B cell (primary cell): ENCODE measurements around the gene VPS33A.
"Not testable (repeated sequence)": the region's sequence is repeated elsewhere in the genome, so short reads cannot be mapped to it uniquely, and the experiment has no call there.

Source experiments
- EZH2 ChIP-seq: IDR thresholded peaks from 2 replicates; pipeline ENCODE4 v1.6.1; 2012; ENCODE audit warnings: borderline replicate concordance, low read depth, mild to moderate bottlenecking, moderate library complexity, low read length; ENCODE audit not compliant: insufficient read depth, poor library complexity, severe bottlenecking
- TF ChIP-seq, protein P1 (sequence below): fragments of 200-600 bp; IDR thresholded peaks from one replicate; pipeline ENCODE4 v1.8.0; 2022; ENCODE audit warnings: antibody characterized with exemption, mild to moderate bottlenecking

DNA sequence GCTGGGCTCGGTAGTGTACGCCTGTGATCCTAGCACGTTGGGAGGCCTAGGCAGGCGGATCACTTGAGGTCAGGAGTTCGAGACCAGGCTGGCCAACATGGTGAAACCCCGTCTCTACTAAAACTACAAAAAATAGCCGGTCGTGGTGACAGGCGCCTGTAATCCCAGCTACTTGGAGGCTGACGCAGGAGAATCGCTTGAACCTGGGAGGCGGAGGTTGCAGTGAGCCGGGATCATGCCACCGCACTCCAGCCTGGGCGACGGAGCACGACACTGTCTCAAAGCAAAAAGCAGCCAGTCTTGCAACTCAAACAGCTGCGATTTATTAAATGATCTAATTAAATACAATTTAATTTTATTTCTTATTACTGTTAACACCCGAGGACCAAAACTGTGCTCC lies 63.5 kb downstream of the VPS33A start:
- not testable (repeated sequence) for TF ChIP-seq EZH2
- TF ChIP-seq, protein P1, sequence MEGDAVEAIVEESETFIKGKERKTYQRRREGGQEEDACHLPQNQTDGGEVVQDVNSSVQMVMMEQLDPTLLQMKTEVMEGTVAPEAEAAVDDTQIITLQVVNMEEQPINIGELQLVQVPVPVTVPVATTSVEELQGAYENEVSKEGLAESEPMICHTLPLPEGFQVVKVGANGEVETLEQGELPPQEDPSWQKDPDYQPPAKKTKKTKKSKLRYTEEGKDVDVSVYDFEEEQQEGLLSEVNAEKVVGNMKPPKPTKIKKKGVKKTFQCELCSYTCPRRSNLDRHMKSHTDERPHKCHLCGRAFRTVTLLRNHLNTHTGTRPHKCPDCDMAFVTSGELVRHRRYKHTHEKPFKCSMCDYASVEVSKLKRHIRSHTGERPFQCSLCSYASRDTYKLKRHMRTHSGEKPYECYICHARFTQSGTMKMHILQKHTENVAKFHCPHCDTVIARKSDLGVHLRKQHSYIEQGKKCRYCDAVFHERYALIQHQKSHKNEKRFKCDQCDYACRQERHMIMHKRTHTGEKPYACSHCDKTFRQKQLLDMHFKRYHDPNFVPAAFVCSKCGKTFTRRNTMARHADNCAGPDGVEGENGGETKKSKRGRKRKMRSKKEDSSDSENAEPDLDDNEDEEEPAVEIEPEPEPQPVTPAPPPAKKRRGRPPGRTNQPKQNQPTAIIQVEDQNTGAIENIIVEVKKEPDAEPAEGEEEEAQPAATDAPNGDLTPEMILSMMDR = not testable (repeated sequence)
